Large intestine (tissue), 3 donors: Measurements from ENCODE around the gene FAM240B. TPM values are rescaled to one million over a fixed set of nuclear protein-coding genes. Genes with fewer than 3 reads are reported as not detected.

Experiments used
- DNase-seq, 2 donors: peaks; one replicate each; pipeline versions ENCODE4 v3.0.0 to v3.0.0-alpha.2; 2013
- H3K27ac ChIP-seq: one replicate; pipeline ENCODE4 v1.5.1; 2013; ENCODE audit warnings: low read length
- H3K27me3 ChIP-seq: 2 replicates; pipeline ENCODE4 v1.6.1; 2013; ENCODE audit warnings: low read length; ENCODE audit not compliant: control insufficient read depth, insufficient read depth
- H3K36me3 ChIP-seq: 2 replicates; pipeline ENCODE4 v1.6.1; 2013; ENCODE audit warnings: low read length; ENCODE audit not compliant: control insufficient read depth, insufficient read depth
- H3K4me1 ChIP-seq: one replicate; pipeline ENCODE4 v1.6.1; 2013; ENCODE audit warnings: low read length; ENCODE audit not compliant: control insufficient read depth, insufficient read depth
- H3K4me3 ChIP-seq: one replicate; pipeline ENCODE4 v1.5.1; 2013; ENCODE audit warnings: low read length
- H3K9me3 ChIP-seq: one replicate; pipeline ENCODE4 v1.6.1; 2013; ENCODE audit warnings: mild to moderate bottlenecking, low read depth, low read length, moderate library complexity; ENCODE audit not compliant: control insufficient read depth
- WGBS: methylation state at CpG from one replicate; pipeline ENCODE4 v1.1.5; 2013; ENCODE audit warnings: low lambda C conversion rate; ENCODE audit not compliant: insufficient coverage; 5-methylcytosine and 5-hydroxymethylcytosine counted together
- polyA plus RNA-seq: library from polyadenylated mRNA; unstranded; fragments of 120-200 nt; gene quantifications from one replicate; pipeline ENCODE4 v1.2.1, GENCODE V29; 2013

FAM240B gene
- polyA plus RNA-seq, 1 donor = not detected

GRCh38 chr9:38671748-38672147 lies 48.2 kb downstream of the FAM240B start:
- Histone ChIP-seq H3K4me3 (no peak overlapping the region), H3K27ac (no peak overlapping the region), H3K4me1 (no peaks in the 10 kb centered on the region), H3K9me3 (no peaks in the 10 kb centered on the region), H3K36me3 (no peaks in the 10 kb centered on the region), H3K27me3 (no peaks in the 10 kb centered on the region)
- WGBS = no CpG with 5 or more reads among the region's 5 CpGs
- DNase-seq = no peak

DNA sequence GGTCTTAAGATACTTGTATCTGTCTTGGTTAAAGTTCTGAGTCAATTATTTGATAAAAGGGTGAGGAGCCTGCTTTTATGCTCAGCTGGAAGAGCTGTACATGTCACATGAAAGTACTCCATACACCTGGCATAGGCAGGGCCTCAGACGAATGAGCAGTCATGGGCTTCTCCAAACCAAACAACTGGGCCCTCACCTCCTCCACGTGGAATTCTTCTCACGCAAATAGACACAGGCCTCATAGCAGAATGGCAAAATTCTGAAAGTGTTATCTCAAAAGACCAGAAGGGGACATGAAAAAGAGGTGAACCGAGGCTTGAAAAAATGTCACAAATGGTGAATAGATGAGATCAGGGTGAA lies 48.6 kb downstream of the FAM240B start:
- no peaks in the 10 kb centered on the region for H3K9me3 ChIP-seq
- no peaks in the 10 kb centered on the region for H3K36me3 ChIP-seq
- H3K27me3 ChIP-seq = no peaks in the 10 kb centered on the region
- 90% methylated on average over 2 of the region's 4 CpGs for WGBS
- H3K27ac ChIP-seq = no peak overlapping the region
- no peak overlapping the region for H3K4me3 ChIP-seq
- no peaks in the 10 kb centered on the region for H3K4me1 ChIP-seq
- no peak for DNase-seq

DNA sequence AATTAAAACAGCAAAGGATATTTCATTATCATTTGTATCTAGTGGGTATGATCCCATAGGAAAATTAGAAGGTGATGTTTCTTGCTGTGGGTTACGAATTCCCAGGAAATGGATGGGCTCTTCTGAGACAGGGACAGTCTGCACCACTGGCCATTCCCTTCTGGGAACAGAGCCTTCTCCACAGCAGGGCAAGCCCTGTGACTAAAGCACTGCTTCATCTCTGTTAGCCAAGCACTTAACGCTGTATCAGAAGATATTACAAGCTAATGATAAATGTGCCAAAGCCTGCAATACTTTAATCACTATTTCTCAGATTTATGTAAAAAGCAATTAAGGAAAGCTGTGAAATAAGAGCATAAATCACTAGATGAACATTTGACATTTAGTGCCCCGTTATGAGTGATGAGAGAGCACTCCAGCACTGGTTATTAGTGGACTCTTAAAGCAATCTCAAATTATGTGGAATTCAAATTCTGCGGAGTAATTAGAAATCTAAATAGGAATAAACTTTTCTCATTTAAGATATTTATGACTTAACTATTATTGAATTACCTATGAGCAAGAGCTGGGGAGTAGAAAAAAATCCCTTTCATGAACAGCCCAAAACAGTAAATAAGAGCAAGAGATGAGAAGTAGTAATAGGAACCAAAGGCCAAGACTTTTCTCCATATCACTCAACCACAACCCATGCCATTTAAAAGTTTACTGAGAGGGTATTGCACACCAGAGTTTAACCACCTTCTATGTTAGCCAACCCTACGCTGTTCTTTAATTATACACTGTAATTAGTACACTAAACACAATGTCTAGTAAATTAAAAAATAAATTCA lies 49.2 kb downstream of the FAM240B start:
- H3K27ac ChIP-seq = no peak overlapping the region
- no peaks in the 10 kb centered on the region for H3K36me3 ChIP-seq
- WGBS = 86% methylated on average over 2 of the region's 5 CpGs

DNA sequence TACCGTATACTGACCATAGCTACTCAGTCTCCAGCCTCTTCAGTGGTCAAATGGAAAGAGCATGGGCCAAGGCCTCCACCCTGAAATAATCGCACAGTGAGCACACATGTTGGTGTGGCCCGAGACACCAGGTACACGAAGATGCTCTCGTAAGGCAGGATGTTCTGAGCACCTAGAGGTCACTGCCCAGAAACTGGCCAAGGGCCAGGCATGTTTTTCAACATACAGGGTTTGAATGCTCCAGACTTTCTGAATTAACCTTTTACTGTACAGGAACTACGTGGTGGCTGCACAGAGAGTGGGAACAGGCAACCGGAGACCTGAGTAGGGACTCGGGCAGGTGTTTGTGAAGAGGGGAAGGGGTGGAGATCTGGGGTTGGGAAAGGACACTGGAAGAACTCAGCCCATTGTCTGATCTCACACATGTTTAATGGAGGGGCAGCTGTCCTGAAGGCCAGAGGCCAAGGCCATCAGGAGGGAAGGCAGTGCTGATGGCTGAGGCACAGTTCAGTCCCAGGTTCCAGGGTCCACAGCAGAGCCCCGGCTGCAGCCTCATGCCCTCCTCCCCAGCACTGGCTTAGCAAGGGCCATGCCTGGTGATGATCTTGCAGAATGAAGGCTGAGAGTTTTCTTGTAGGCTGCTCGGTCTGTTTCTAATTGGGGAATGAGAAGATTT lies 51.0 kb downstream of the FAM240B start:
- no CpG with 5 or more reads among the region's 10 CpGs for WGBS
- Histone ChIP-seq H3K9me3 (no peaks in the 10 kb centered on the region), H3K4me1 (no peaks in the 10 kb centered on the region), H3K27me3 (no peaks in the 10 kb centered on the region), H3K36me3 (no peaks in the 10 kb centered on the region), H3K27ac (no peak overlapping the region), H3K4me3 (no peak overlapping the region)
- no peak for DNase-seq

More for the DNA sequence above, 49.2 kb downstream of the FAM240B start:
- Histone ChIP-seq H3K4me3 (no peak overlapping the region), H3K4me1 (no peaks in the 10 kb centered on the region), H3K27me3 (no peaks in the 10 kb centered on the region), H3K9me3 (no peaks in the 10 kb centered on the region)
- DNase-seq = no peak

GRCh38 chr9:38662763-38663593 lies 57.0 kb downstream of the FAM240B start:
- Histone ChIP-seq H3K4me3 (no peak overlapping the region), H3K36me3 (no peaks in the 10 kb centered on the region), H3K27me3 (peaks cover 2% of the 10 kb centered on the region), H3K9me3 (no peaks in the 10 kb centered on the region), H3K4me1 (no peaks in the 10 kb centered on the region), H3K27ac (no peak overlapping the region)
- no peak for DNase-seq
- no CpG with 5 or more reads among the region's 8 CpGs for WGBS

DNA sequence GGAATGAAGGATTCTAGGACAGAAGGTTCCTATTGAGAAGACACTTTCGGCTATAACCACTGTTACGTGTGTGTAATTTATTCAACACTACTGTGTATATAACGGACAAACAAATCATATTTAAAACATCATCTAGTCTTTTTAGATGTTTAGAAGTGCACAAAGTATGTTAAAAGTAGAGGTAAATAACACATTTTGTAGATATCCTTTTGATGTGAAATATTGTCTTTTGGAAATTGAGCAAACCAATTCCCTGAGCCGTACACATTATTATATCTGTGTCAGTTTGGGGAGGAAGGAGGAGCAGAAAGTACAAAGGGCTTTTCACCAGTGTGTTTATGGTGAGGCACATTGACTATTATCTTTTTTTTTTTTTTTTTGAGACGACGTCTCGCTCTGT lies 60.4 kb downstream of the FAM240B start:
- peaks cover 3% of the 10 kb centered on the region for H3K27me3 ChIP-seq
- no peaks in the 10 kb centered on the region for H3K9me3 ChIP-seq
- no peak for DNase-seq
- no CpG with 5 or more reads among the region's 7 CpGs for WGBS
- no peak overlapping the region for H3K4me3 ChIP-seq
- H3K27ac ChIP-seq = no peak overlapping the region
- no peaks in the 10 kb centered on the region for H3K4me1 ChIP-seq
- no peaks in the 10 kb centered on the region for H3K36me3 ChIP-seq

- Histone ChIP-seq H3K27ac (no peak overlapping the region), H3K9me3 (no peaks in the 10 kb centered on the region), H3K27me3 (peaks cover 3% of the 10 kb centered on the region), H3K36me3 (no peaks in the 10 kb centered on the region), H3K4me1 (no peaks in the 10 kb centered on the region), H3K4me3 (no peak overlapping the region)
- WGBS = 40% methylated on average over 2 of the region's 5 CpGs
- DNase-seq = no peak
Observed at GRCh38 chr9:38656896-38657295, 63.0 kb downstream of the FAM240B start.

- no CpG with 5 or more reads among the region's 7 CpGs for WGBS
- H3K9me3 ChIP-seq = no peaks in the 10 kb centered on the region
Observed at GRCh38 chr9:38652486-38652885, 67.4 kb downstream of the FAM240B start.

DNA sequence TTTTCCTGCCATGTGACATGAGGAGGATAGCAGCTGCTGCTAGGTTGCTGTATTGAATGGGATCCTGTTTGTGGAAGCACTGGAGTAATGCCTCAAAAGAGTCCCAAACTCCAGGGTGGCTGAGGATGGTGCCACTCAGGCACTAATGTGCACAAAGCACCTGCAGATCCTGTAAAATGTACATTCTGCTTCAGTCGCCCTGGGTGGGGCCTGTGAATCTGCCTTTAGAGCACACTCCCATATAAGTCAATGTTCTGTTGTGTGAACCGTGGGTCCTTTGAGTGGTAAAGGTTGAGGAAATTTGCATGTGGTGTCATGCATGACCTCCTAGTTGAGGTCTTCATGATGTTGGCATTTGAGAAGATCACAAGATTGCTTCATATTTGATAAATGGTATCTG lies 67.9 kb downstream of the FAM240B start:
- H3K9me3 ChIP-seq = no peaks in the 10 kb centered on the region
- no CpG with 5 or more reads among the region's 2 CpGs for WGBS
- no peak for DNase-seq

More at GRCh38 chr9:38652486-38652885, 67.4 kb downstream of the FAM240B start:
- Histone ChIP-seq H3K4me1 (no peaks in the 10 kb centered on the region), H3K27ac (no peak overlapping the region), H3K4me3 (no peak overlapping the region), H3K36me3 (no peaks in the 10 kb centered on the region), H3K27me3 (peaks cover 6% of the 10 kb centered on the region)
- no peak for DNase-seq

GRCh38 chr9:38651400-38652042 lies 68.4 kb downstream of the FAM240B start:
- 50% methylated on average over 1 of the region's 8 CpGs for WGBS
- Histone ChIP-seq H3K4me3 (no peak overlapping the region), H3K27me3 (peaks cover 6% of the 10 kb centered on the region), H3K36me3 (no peaks in the 10 kb centered on the region), H3K9me3 (no peaks in the 10 kb centered on the region), H3K27ac (no peak overlapping the region), H3K4me1 (no peaks in the 10 kb centered on the region)
- DNase-seq = no peak

More for the DNA sequence above, 67.9 kb downstream of the FAM240B start:
- H3K4me3 ChIP-seq = no peak overlapping the region
- H3K27me3 ChIP-seq = peaks cover 6% of the 10 kb centered on the region
- H3K27ac ChIP-seq = no peak overlapping the region
- H3K36me3 ChIP-seq = no peaks in the 10 kb centered on the region
- H3K4me1 ChIP-seq = no peaks in the 10 kb centered on the region
